ENCODE measurements around the gene APOA4.

DNA sequence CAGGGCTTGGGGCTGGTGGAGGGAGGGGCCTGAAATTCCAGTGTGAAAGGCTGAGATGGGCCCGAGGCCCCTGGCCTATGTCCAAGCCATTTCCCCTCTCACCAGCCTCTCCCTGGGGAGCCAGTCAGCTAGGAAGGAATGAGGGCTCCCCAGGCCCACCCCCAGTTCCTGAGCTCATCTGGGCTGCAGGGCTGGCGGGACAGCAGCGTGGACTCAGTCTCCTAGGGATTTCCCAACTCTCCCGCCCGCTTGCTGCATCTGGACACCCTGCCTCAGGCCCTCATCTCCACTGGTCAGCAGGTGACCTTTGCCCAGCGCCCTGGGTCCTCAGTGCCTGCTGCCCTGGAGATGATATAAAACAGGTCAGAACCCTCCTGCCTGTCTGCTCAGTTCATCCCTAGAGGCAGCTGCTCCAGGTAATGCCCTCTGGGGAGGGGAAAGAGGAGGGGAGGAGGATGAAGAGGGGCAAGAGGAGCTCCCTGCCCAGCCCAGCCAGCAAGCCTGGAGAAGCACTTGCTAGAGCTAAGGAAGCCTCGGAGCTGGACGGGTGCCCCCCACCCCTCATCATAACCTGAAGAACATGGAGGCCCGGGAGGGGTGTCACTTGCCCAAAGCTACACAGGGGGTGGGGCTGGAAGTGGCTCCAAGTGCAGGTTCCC, 6.5 kb upstream of the APOA4 start, which contains the start of gene APOC3:
- TF ChIP-seq POLR2A (IDR thresholded peaks at IDR 0.05; ENCODE audit: low read depth) = no peak
- TF ChIP-seq, protein P1, sequence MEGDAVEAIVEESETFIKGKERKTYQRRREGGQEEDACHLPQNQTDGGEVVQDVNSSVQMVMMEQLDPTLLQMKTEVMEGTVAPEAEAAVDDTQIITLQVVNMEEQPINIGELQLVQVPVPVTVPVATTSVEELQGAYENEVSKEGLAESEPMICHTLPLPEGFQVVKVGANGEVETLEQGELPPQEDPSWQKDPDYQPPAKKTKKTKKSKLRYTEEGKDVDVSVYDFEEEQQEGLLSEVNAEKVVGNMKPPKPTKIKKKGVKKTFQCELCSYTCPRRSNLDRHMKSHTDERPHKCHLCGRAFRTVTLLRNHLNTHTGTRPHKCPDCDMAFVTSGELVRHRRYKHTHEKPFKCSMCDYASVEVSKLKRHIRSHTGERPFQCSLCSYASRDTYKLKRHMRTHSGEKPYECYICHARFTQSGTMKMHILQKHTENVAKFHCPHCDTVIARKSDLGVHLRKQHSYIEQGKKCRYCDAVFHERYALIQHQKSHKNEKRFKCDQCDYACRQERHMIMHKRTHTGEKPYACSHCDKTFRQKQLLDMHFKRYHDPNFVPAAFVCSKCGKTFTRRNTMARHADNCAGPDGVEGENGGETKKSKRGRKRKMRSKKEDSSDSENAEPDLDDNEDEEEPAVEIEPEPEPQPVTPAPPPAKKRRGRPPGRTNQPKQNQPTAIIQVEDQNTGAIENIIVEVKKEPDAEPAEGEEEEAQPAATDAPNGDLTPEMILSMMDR (IDR thresholded peaks at IDR 0.05) = no peak
